ENCODE results near the gene MED26. TPM values are rescaled to one million over a fixed set of nuclear protein-coding genes. Genes with fewer than 3 reads are reported as not detected.

The MED26 gene
- total RNA-seq, 2 donors from 2014 or later, result 36.4 to 41.8 TPM

DNA sequence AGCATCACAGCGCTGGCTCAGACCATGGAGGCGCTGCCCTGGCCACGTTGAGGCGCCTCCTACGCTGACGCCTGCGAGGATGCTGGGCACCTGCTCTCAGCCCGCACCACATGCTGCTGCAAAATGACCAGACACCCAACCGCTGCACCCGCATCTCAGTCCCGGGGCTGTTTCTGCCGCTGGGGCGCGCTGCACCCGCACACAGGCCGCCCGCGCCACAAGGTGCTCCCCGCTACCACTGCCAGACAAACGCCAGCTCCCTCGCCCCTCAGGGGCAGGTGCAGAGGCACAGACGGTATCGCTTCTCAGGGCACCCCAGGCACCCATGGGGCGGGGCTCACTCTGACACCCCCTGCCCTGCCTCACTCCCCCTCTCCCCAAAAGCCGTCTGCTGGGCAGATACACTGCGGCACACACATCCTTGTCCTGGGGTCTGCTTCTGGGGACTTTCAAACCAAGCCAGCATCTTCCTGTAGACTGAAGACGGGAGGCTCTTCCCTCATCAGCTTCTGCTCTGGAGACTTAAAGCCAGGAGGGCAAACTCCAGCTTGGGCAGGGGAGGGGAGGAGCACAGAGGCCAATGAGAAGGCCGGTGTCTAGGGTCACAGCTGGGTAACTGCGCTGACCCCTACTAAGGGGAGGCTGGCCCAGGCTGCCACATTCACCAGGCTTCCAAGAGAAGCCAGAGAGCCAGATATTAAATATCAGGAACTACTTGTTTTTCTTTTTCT, 102.1 kb downstream of the MED26 start:
- DNase-seq (no peak), ATAC-seq (no peak)
- H3K27me3 Mint-ChIP-seq, result no peaks in the 10 kb centered on the region
- H3K36me3 Mint-ChIP-seq (ENCODE audit: low read depth), result peaks cover 5% of the 10 kb centered on the region
- no peaks in the 10 kb centered on the region for H3K4me1 Mint-ChIP-seq
- no peaks in the 10 kb centered on the region for H3K9me3 ChIP-seq (ENCODE audit: control insufficient read depth, low read length, poor library complexity, severe bottlenecking)
- H3K27ac Mint-ChIP-seq, result no peak overlapping the region
- H3K4me3 Mint-ChIP-seq, result no peak overlapping the region

DNA sequence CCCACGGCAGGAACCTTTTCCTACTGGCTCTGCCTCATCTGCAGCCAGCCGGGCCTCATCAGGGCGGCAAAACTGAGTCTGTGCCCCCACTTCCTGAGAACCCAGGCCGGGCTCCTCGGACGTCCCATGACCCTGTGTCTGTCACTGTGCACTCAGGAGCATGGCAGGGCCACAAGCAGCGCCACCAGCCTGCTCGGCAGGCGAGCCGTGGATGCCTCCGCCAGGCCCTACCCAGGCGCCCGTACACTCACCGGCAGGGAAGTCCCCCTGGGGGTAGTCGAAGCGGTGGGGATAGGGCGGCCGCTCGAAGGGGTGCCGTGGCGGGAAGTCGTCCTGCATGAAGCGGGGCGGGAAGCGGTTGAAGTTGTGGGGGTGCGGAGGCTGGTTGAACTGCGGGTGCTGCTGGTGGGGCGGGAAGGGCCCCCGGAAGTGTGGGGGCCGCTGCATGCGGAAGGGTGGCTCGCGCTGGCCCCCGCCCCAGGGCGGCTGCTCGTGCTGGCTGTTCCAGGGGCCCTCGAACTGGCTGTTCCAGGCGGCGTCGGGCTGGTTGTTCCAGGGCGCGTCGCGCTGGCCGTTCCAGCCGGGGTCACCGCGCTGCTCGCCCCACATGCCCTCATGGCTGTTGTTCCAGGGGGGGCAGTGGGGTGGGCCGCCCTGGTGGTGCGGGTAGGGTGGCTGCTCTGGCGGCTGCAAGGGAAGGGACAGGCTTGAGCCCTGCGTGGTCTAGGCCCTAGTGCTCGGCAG, 102.8 kb downstream of the MED26 start:
- Mint-ChIP-seq H3K27me3 (no peaks in the 10 kb centered on the region), H3K27ac (no peak overlapping the region), H3K4me3 (no peak overlapping the region), H3K4me1 (no peaks in the 10 kb centered on the region), H3K36me3 (ENCODE audit: low read depth) (peaks cover 6% of the 10 kb centered on the region)
- no peaks in the 10 kb centered on the region for H3K9me3 ChIP-seq (ENCODE audit: control insufficient read depth, low read length, poor library complexity, severe bottlenecking)
- DNase-seq, result no peak
- no peak for ATAC-seq

Other genes with a start within 250 kb of the MED26 start
- 10 to 100 TPM; 42.7 to 44.1 TPM for gene EPS15L1, start 156.2 kb downstream of the MED26 start, total RNA-seq
- gene CALR3, start 132.0 kb downstream of the MED26 start, total RNA-seq, result not detected
- gene C19orf44, start 131.8 kb downstream of the MED26 start, total RNA-seq, result 1 to 10 TPM; 1.3 to 2.1 TPM
- gene CHERP, start 85.8 kb downstream of the MED26 start, total RNA-seq, result 10 to 100 TPM; 50.1 to 63.7 TPM
- 10 to 100 TPM; 68.1 to 75.9 TPM for gene SLC35E1, start 55.8 kb downstream of the MED26 start, total RNA-seq
- 10 to 100 TPM; 60.7 to 70.2 TPM for gene SMIM7, start 31.9 kb upstream of the MED26 start, total RNA-seq
- gene TMEM38A, start 32.9 kb upstream of the MED26 start, total RNA-seq, result under 1 TPM; 0.27 to 0.42 TPM
- gene NWD1, start 91.6 kb upstream of the MED26 start, total RNA-seq, result under 1 TPM in 1 of 2 donors, not detected in 1; 0.03 TPM
- 10 to 100 TPM; 61.1 to 69.4 TPM for gene SIN3B, start 201.2 kb upstream of the MED26 start, total RNA-seq

Measured in T-helper 17 cell (primary cell).